ENCODE results near the gene RPL37. TPM values are rescaled to one million over a fixed set of nuclear protein-coding genes. Genes with fewer than 3 reads are reported as not detected.

The RPL37 gene
- total and polyA plus RNA-seq, 2 donors (not counting 1 experiment from before 2014, with no cell fraction given): 881 to 2,414 TPM

DNA sequence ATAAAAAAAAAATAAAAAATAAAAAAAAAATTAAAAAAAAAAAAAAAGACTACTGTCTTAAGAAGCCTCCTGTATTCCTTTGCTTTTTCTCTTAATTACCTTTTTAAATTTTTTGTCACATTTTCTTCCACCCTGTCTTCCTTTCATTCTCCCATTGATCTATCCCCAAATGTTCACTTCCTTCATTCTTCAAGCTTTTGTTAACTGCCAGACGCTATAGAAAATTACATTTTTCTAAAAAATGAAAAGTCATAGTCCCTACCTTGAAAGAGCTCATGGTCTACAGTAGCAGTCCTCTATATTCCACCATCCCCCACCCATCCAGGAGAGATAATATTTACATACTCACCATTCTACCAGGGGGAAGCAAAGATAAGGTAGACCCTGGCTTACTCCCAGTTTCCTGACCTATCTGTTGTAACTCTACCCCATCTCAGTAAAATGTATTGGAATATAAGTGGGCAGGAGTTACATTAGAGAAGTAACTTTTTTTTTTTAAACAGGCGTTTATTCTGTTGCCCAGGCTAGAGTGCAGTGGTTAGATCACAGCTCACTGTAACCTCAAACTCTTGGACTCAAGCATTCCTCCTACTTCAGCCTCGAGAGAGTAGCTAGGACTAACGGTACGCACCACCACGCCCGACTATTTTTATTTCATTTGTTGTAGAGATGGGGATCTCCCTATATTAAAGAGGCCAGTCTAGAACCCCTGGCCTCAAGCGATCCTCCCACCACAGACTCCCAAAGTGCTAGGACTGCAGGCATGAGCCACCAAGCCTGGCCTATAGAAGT lies 33.1 kb downstream of the RPL37 start:
- Histone ChIP-seq H3K4me2 (ENCODE audit: extremely low read depth, insufficient read depth, low read length) (no peak overlapping the region), H3K4me1 (ENCODE audit: control insufficient read depth, extremely low read depth, insufficient read depth, low read length) (no peaks in the 10 kb centered on the region), H3K36me3 (ENCODE audit: control insufficient read depth, insufficient read depth, low read length) (no peaks in the 10 kb centered on the region), H3K27me3 (ENCODE audit: control insufficient read depth, insufficient read depth, low read length) (no peaks in the 10 kb centered on the region), H2AFZ (ENCODE audit: low read length) (no peak overlapping the region), H3K9ac (ENCODE audit: insufficient read depth, low read length) (no peak overlapping the region), H3K9me3 (ENCODE audit: control insufficient read depth, insufficient read depth, low read depth, low read length) (no peaks in the 10 kb centered on the region), H3K4me3 (replicated peaks in 1 of 4; ENCODE audit: control extremely low read depth in 1 of 4, insufficient read depth in 1 of 4, low read depth in 3 of 4, low read length in 4 of 4) (no peak overlapping the region), H4K20me1 (ENCODE audit: control insufficient read depth, extremely low read depth, insufficient read depth, low read length) (no peaks in the 10 kb centered on the region), H3K79me2 (ENCODE audit: control insufficient read depth, insufficient read depth, low read length) (peaks cover 9% of the 10 kb centered on the region), H3K27ac (ENCODE audit: insufficient read depth, low read length) (no peak overlapping the region)
- TF ChIP-seq, protein P1, sequence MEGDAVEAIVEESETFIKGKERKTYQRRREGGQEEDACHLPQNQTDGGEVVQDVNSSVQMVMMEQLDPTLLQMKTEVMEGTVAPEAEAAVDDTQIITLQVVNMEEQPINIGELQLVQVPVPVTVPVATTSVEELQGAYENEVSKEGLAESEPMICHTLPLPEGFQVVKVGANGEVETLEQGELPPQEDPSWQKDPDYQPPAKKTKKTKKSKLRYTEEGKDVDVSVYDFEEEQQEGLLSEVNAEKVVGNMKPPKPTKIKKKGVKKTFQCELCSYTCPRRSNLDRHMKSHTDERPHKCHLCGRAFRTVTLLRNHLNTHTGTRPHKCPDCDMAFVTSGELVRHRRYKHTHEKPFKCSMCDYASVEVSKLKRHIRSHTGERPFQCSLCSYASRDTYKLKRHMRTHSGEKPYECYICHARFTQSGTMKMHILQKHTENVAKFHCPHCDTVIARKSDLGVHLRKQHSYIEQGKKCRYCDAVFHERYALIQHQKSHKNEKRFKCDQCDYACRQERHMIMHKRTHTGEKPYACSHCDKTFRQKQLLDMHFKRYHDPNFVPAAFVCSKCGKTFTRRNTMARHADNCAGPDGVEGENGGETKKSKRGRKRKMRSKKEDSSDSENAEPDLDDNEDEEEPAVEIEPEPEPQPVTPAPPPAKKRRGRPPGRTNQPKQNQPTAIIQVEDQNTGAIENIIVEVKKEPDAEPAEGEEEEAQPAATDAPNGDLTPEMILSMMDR (conservative IDR thresholded peaks at IDR 0.05 in 1 of 2, IDR thresholded peaks at IDR 0.05 in 1 of 2; ENCODE audit: low read depth in 1 of 2, low read length in 2 of 2): no peak
- no peak for TF ChIP-seq EZH2 (IDR thresholded peaks at IDR 0.05; ENCODE audit: low read length, missing control alignments)
- no peak for DNase-seq (ENCODE audit: low read depth in 2 of 2)

DNA sequence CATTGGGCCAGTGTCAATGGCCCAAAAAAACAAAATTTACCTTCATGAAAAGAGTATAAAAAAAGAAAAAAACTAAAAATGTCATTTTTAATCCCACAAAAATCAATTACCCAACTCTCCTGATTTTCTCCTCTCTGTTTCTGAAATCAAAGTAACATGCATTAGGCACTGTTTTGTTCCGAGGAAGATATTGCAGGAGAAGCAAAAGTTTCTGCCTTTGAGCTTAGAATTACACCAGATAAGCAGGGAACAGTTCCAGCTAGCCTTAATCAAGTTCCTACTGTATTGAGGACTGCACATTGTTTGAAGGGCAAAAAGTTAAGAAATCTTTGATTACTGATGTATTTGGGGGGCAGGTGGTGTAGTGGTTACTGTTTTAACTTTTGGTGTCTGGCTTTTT lies 35.8 kb downstream of the RPL37 start:
- TF ChIP-seq, protein P1 (conservative IDR thresholded peaks at IDR 0.05 in 1 of 2, IDR thresholded peaks at IDR 0.05 in 1 of 2; ENCODE audit: low read depth in 1 of 2, low read length in 2 of 2): no peak
- TF ChIP-seq EZH2 (IDR thresholded peaks at IDR 0.05; ENCODE audit: low read length, missing control alignments): no peak
- Histone ChIP-seq H3K9ac (ENCODE audit: insufficient read depth, low read length) (no peak overlapping the region), H2AFZ (ENCODE audit: low read length) (no peak overlapping the region), H3K27me3 (ENCODE audit: control insufficient read depth, insufficient read depth, low read length) (no peaks in the 10 kb centered on the region), H3K9me3 (ENCODE audit: control insufficient read depth, insufficient read depth, low read depth, low read length) (no peaks in the 10 kb centered on the region), H3K4me2 (ENCODE audit: extremely low read depth, insufficient read depth, low read length) (peak overlapping the region; percentile 87), H4K20me1 (ENCODE audit: control insufficient read depth, extremely low read depth, insufficient read depth, low read length) (no peaks in the 10 kb centered on the region), H3K4me1 (ENCODE audit: control insufficient read depth, extremely low read depth, insufficient read depth, low read length) (peaks cover 4% of the 10 kb centered on the region), H3K27ac (ENCODE audit: insufficient read depth, low read length) (no peak overlapping the region), H3K79me2 (ENCODE audit: control insufficient read depth, insufficient read depth, low read length) (peaks cover 36% of the 10 kb centered on the region), H3K36me3 (ENCODE audit: control insufficient read depth, insufficient read depth, low read length) (no peaks in the 10 kb centered on the region), H3K4me3 (replicated peaks in 1 of 4; ENCODE audit: control extremely low read depth in 1 of 4, insufficient read depth in 1 of 4, low read depth in 3 of 4, low read length in 4 of 4) (peak overlapping the region; percentile 23 to 97 (median 89))
- DNase-seq (ENCODE audit: low read depth in 2 of 2): peak in 1 of 2 donors; percentile 54

DNA sequence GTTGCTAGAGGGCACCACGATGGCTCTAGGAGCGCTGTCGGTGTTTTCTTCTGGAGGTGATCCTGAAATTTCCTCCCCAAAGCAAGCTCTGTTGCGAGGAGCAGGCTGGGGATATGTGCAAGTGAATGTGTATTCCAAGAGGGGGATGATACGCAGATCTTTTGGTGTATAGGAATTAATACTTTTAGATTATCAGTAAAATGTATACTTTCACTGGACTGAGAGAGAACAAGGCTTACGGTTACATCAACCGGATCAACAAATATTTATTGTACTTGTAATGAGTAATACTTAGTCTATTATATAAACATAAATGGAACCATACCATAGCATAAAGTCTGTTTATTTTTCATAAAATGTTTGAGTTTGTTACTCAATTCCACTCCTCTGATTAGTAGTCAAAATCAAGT lies 36.2 kb downstream of the RPL37 start:
- Histone ChIP-seq H3K9ac (ENCODE audit: insufficient read depth, low read length) (peak overlapping the region; percentile 83), H3K27me3 (ENCODE audit: control insufficient read depth, insufficient read depth, low read length) (no peaks in the 10 kb centered on the region), H3K79me2 (ENCODE audit: control insufficient read depth, insufficient read depth, low read length) (peaks cover 40% of the 10 kb centered on the region), H3K27ac (ENCODE audit: insufficient read depth, low read length) (peak overlapping the region; percentile 95), H3K36me3 (ENCODE audit: control insufficient read depth, insufficient read depth, low read length) (no peaks in the 10 kb centered on the region), H3K4me3 (replicated peaks in 1 of 4; ENCODE audit: control extremely low read depth in 1 of 4, insufficient read depth in 1 of 4, low read depth in 3 of 4, low read length in 4 of 4) (peak overlapping the region; percentile 82 to 98 (median 96)), H3K4me2 (ENCODE audit: extremely low read depth, insufficient read depth, low read length) (peak overlapping the region; percentile 87), H3K9me3 (ENCODE audit: control insufficient read depth, insufficient read depth, low read depth, low read length) (no peaks in the 10 kb centered on the region), H2AFZ (ENCODE audit: low read length) (peak overlapping the region; percentile 100), H3K4me1 (ENCODE audit: control insufficient read depth, extremely low read depth, insufficient read depth, low read length) (peaks cover 4% of the 10 kb centered on the region), H4K20me1 (ENCODE audit: control insufficient read depth, extremely low read depth, insufficient read depth, low read length) (no peaks in the 10 kb centered on the region)
- TF ChIP-seq, protein P1 (conservative IDR thresholded peaks at IDR 0.05 in 1 of 2, IDR thresholded peaks at IDR 0.05 in 1 of 2; ENCODE audit: low read depth in 1 of 2, low read length in 2 of 2): peak in 1 of 2 donors; percentile 25
- TF ChIP-seq EZH2 (IDR thresholded peaks at IDR 0.05; ENCODE audit: low read length, missing control alignments): no peak
- peak in 1 of 2 donors; percentile 67 for DNase-seq (ENCODE audit: low read depth in 2 of 2)
